Measurements from ENCODE around the gene ACADL.

- no peak for TF ChIP-seq TAF7 (optimal IDR thresholded peaks at IDR 0.05; ENCODE audit: borderline replicate concordance, low read depth, low read length)
- TF ChIP-seq CTCF (IDR thresholded peaks at IDR 0.05; ENCODE audit: control extremely low read depth in 1 of 3, insufficient read depth in 1 of 3, low read depth in 1 of 3, low read length in 3 of 3), result peak in 2 of 3 experiments; percentile 37 to 48; a peak in 2 of 4 replicates
- TF ChIP-seq MAX (IDR thresholded peaks at IDR 0.05), result no peak
- TF ChIP-seq EZH2 (IDR thresholded peaks at IDR 0.05; ENCODE audit: low read depth, low read length, severe bottlenecking), result no peak
- no peak for TF ChIP-seq CHD2 (IDR thresholded peaks at IDR 0.05; ENCODE audit: low read length)
- TF ChIP-seq POLR2A (IDR thresholded peaks at IDR 0.05; ENCODE audit: control extremely low read depth in 1 of 2, low read depth in 2 of 2, low read length in 2 of 2), result no peak
- TF ChIP-seq, protein P1, sequence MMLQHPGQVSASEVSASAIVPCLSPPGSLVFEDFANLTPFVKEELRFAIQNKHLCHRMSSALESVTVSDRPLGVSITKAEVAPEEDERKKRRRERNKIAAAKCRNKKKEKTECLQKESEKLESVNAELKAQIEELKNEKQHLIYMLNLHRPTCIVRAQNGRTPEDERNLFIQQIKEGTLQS (IDR thresholded peaks at IDR 0.05; ENCODE audit: insufficient read depth, low read depth, low read length), result no peak
- no peak for TF ChIP-seq POLR2AphosphoS5 (IDR thresholded peaks at IDR 0.05; ENCODE audit: low read depth, low read length)
- no peak for TF ChIP-seq CEBPB (IDR thresholded peaks at IDR 0.05; ENCODE audit: low read depth, low read length)
- no peak for TF ChIP-seq NRF1 (IDR thresholded peaks at IDR 0.05; ENCODE audit: low read depth, low read length)
- no peak for TF ChIP-seq CHD1 (IDR thresholded peaks at IDR 0.05; ENCODE audit: low read depth, low read length)
Measured at GRCh38 chr2:210199186-210199765, 26.0 kb downstream of the ACADL start.

Data from H1 (cell line).